Vagina (tissue), 2 donors: ENCODE measurements around the gene TCN1. TPM values are rescaled to one million over a fixed set of nuclear protein-coding genes. Genes with fewer than 3 reads are reported as not detected.

Source experiments
- DNase-seq, 2 donors: peaks; one replicate each; pipeline ENCODE4 v3.0.0-alpha.2; 2017; ENCODE audit errors: extremely low spot score in 2 of 2
- H3K27ac ChIP-seq: fragments of 200-600 bp; sonication (generic); one replicate; pipeline ENCODE4 v1.5.1; 2019
- H3K27me3 ChIP-seq: fragments of 200-600 bp; sonication (generic); one replicate; pipeline ENCODE4 v1.5.1; 2019
- H3K36me3 ChIP-seq, 2 donors: fragments of 200-600 bp; sonication (generic); one replicate each; pipeline ENCODE4 v1.5.1; 2017 to 2019
- H3K4me1 ChIP-seq: fragments of 200-600 bp; sonication (generic); one replicate; pipeline ENCODE4 v1.5.1; 2019
- H3K4me3 ChIP-seq, 2 donors: fragments of 200-600 bp; sonication (generic); 1 replicate in 1 of 2; 2 replicates in 1 of 2; pipeline ENCODE4 v1.5.1; 2016 to 2019
- H3K9me3 ChIP-seq: fragments of 200-600 bp; sonication (generic); one replicate; pipeline ENCODE4 v1.5.1; 2019
- CTCF ChIP-seq, 3 experiments: fragments of 450-650 bp in 2 of 3; fragments of 200-600 bp in 1 of 3; sonication (generic) in 1 of 3; IDR thresholded peaks; one replicate each; pipeline ENCODE4 v1.5.1; 2017 to 2019; ENCODE audit warnings: antibody characterized with exemption in 3 of 3, mild to moderate bottlenecking in 2 of 3, moderate library complexity in 2 of 3
- POLR2A ChIP-seq, 2 donors: fragments of 450-650 bp; IDR thresholded peaks; one replicate each; pipeline ENCODE4 v1.6.1; 2017; ENCODE audit warnings: antibody characterized with exemption in 2 of 2, mild to moderate bottlenecking in 2 of 2, moderate library complexity in 2 of 2
- POLR2AphosphoS5 ChIP-seq, 2 donors: sonication (generic); formaldehyde crosslinking; IDR thresholded peaks; one replicate each; pipeline ENCODE4 v1.9.0; 2017; ENCODE audit warnings: antibody characterized with exemption in 2 of 2, mild to moderate bottlenecking in 2 of 2, low read depth in 1 of 2; ENCODE audit not compliant: insufficient read depth in 1 of 2
- intact Hi-C: fragments of 100-400 bp; cut with DNase I; formaldehyde crosslinking; loops from one replicate; pipeline ENCODE4 v1.15.1; 2023
- total RNA-seq: library from RNA; depleted of rRNA; stranded (reverse); fragments of >200 nt; gene quantifications from one replicate; pipeline ENCODE4 v1.2.3, GENCODE V29; 2016

Gene TCN1
- total RNA-seq, 1 donor from 2014 or later, result 8.1 TPM

- Histone ChIP-seq H3K36me3 (peaks cover 0 to 19% of the 10 kb centered on the region in 2 donors), H3K27me3 (no peaks in the 10 kb centered on the region), H3K4me1 (peaks cover 12% of the 10 kb centered on the region), H3K4me3 (peak within 1 kb of the TSS; percentile 74 to 75), H3K9me3 (no peaks in the 10 kb centered on the region), H3K27ac (peak within 1 kb of the TSS; percentile 80)
- DNase-seq, result no peak
- TF ChIP-seq POLR2A (IDR thresholded peaks at IDR 0.05) (no peak), POLR2AphosphoS5 (IDR thresholded peaks at IDR 0.05; ENCODE audit: insufficient read depth in 1 of 2, low read depth in 1 of 2) (peak; percentile 69 to 74)
- intact Hi-C loops, result no loop called here
Observed at GRCh38 chr11:59810189-59810910, 55.9 kb downstream of the TCN1 start, which contains the start of gene MRPL16. Gene MRPL16 (minus strand): TSS chr11:59810778. CDS start chr11:59810658, 120 bp downstream.

- peaks cover 0 to 30% of the 10 kb centered on the region in 2 donors for H3K36me3 ChIP-seq
- TF ChIP-seq CTCF (IDR thresholded peaks at IDR 0.05) (no peak), POLR2AphosphoS5 (IDR thresholded peaks at IDR 0.05; ENCODE audit: insufficient read depth in 1 of 2, low read depth in 1 of 2) (no peak), POLR2A (IDR thresholded peaks at IDR 0.05) (no peak)
- no peaks in the 10 kb centered on the region for H3K9me3 ChIP-seq
- no peak overlapping the region for H3K4me3 ChIP-seq
- peaks cover 12% of the 10 kb centered on the region for H3K4me1 ChIP-seq
- no peak overlapping the region for H3K27ac ChIP-seq
- DNase-seq, result no peak
- intact Hi-C loops, result loop anchor here (10.0 kb wide), 1 partner anchor 132 kb away; no protein-coding TSS in a partner anchor
- H3K27me3 ChIP-seq, result no peaks in the 10 kb centered on the region
Observed at GRCh38 chr11:59807047-59807610, 59.2 kb downstream of the TCN1 start.

GRCh38 chr11:59804061-59804460 lies 62.2 kb downstream of the TCN1 start:
- H3K4me1 ChIP-seq, result no peaks in the 10 kb centered on the region
- H3K9me3 ChIP-seq, result no peaks in the 10 kb centered on the region
- no peak overlapping the region for H3K27ac ChIP-seq
- DNase-seq, result no peak
- H3K4me3 ChIP-seq, result no peak overlapping the region
- TF ChIP-seq POLR2A (IDR thresholded peaks at IDR 0.05) (no peak), CTCF (IDR thresholded peaks at IDR 0.05) (no peak), POLR2AphosphoS5 (IDR thresholded peaks at IDR 0.05; ENCODE audit: insufficient read depth in 1 of 2, low read depth in 1 of 2) (no peak)
- intact Hi-C loops, result loop anchor here (10.0 kb wide), 1 partner anchor 129 kb away; no protein-coding TSS in a partner anchor
- peaks cover 0 to 33% of the 10 kb centered on the region in 2 donors for H3K36me3 ChIP-seq
- no peaks in the 10 kb centered on the region for H3K27me3 ChIP-seq

Other genes starting within 250 kb of the TCN1 start
- 14.5 TPM for gene PATL1, start 197.4 kb downstream of the TCN1 start, total RNA-seq
- gene OR10V1, start 152.6 kb downstream of the TCN1 start, total RNA-seq, result not detected
- 39.8 TPM for gene STX3, start 111.1 kb downstream of the TCN1 start, total RNA-seq
- 38.3 TPM for gene MRPL16, start 55.7 kb downstream of the TCN1 start, total RNA-seq
- gene CBLIF, start 21.0 kb downstream of the TCN1 start, total RNA-seq, result not detected
- gene OOSP3, start 12.3 kb upstream of the TCN1 start, total RNA-seq, result not detected
- not detected for gene OOSP1, start 71.9 kb upstream of the TCN1 start, total RNA-seq
- gene OOSP4A, start 97.5 kb upstream of the TCN1 start, total RNA-seq, result not detected
- gene OOSP4B, start 150.7 kb upstream of the TCN1 start, total RNA-seq, result not detected
- not detected for gene OOSP2, start 173.9 kb upstream of the TCN1 start, total RNA-seq
- not detected for gene MS4A3, start 190.2 kb upstream of the TCN1 start, total RNA-seq
- gene MS4A2, start 222.2 kb upstream of the TCN1 start, total RNA-seq, result 10.3 TPM